OCI-LY1 (cell line): ENCODE measurements around the gene ST8SIA1.

Experiments
- CTCF ChIP-seq: fragments of 200-600 bp; sonication (generic), shearing (Covaris generic); IDR thresholded peaks from 2 replicates; pipeline ENCODE4 v1.5.1; 2017; ENCODE audit warnings: mild to moderate bottlenecking, antibody characterized with exemption, low read length, moderate library complexity, mixed read lengths
- EZH2 ChIP-seq: fragments of 200-600 bp; sonication (generic), shearing (Covaris generic); IDR thresholded peaks from 2 replicates; pipeline ENCODE4 v1.8.0; 2017; ENCODE audit warnings: borderline replicate concordance, mixed run types, mild to moderate bottlenecking, antibody characterized with exemption, low read length, moderate library complexity, mixed read lengths

- TF ChIP-seq CTCF = no peak
- TF ChIP-seq EZH2 = no peak
Measured at GRCh38 chr12:22268973-22269372, 65.5 kb downstream of the ST8SIA1 start.
